22Rv1 (cell line): Measurements from ENCODE around the gene LTF.

Experiments
- CTCF ChIP-seq: fragments of 450-650 bp; IDR thresholded peaks from 2 replicates; pipeline ENCODE4 v1.5.1; 2017; ENCODE audit warnings: mild to moderate bottlenecking
- ZFX ChIP-seq: fragments of 450-650 bp; IDR thresholded peaks from 2 replicates; pipeline ENCODE4 v1.6.1; 2017; ENCODE audit warnings: antibody characterized with exemption, borderline replicate concordance

- no peak for TF ChIP-seq CTCF
- no peak for TF ChIP-seq ZFX
Observed at GRCh38 chr3:46393554-46394434, 70.9 kb downstream of the LTF start.
